GM11168 (cell line): ENCODE results near the gene XCR1.

ENCODE experiments used
- in situ Hi-C: fragments of 300-500 bp; cut with MboI; formaldehyde crosslinking; loops from one replicate; pipeline ENCODE4 v1.12.0; 2022; ENCODE audit warnings: low sequenced_read_pairs; ENCODE audit not compliant: unreplicated experiment

Gene XCR1

DNA sequence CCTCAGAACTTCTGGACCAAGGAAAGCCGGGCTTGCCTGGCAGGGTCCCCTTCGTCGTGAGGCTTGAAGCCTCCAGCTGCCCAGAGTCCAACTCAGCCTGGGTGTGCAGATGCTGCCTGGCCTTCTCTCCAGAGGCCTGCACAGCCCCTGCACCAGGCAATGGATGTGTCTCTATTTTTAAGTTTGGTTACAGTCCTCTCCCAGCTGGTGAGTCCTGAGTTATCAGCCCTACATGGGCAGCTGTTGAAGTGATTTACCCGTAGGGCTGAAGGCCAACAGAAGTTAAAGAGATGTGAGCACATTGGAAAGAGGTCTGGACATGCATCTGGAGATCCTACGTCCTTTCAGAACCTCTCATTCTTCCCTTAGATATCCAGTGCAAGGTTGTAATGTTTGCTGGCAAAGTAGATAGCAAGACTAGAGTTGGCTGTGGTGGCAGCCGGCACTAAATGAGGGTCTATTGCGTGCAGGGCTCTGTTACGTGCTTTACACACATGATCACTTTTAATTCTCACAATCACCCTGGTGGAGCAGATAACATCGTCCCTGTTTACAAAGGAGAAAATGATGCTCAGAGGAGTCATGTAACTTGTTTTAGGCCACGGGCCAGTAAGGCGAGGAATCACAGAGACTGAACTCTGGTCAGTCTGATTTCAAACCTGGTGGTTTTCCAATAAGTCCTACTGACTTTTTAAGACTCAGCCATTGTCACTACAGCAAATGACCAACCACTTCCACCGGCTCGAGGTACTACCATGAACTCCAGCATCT is 41.6 kb downstream of the XCR1 start:
- in situ Hi-C loops, result no loop called here

DNA sequence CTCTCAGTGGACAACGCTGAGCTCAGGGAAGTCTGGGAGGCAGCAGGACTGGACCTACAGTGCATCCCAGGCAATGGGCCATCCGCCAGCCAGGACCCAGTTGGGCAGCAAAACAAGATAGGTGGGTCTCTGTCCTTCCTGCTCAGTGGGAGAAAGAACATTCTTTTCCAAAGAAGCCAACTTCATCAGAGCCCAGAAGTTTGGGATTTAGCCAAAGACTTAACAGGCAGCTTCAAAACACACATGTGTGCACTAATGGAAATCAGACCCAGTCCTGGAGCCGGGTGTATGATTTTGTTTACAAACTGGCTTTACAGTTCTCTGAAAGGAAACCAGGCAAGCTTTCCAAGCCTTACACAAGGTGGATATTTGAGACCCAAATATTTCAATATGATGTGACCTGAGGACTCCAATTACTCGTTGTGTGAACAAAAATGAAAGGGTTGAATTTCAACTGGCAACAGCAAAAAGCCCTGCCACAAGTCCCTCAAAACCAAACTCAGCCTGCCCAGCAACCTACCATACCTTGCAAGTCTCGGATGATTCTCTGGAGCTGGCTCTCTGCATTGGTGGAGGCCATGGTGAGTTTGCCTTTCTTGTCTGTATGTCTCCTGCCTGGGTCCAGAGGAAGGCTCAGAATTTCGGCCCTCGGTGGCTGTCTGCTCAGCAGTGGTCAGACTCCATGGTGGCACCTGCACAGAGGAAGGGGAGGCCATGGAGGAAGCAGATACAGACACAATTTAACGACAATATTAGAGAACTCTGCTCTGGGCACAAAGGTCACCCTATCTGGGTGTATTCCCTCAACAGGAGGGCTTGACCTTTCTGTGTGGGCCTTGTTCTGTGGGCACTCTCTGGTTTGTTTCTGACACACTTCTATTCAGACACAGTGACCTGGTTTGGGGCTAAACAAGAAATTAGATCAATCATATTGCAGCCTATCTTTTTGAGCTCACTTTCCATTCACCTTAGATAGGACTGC is 42.7 kb downstream of the XCR1 start:
- in situ Hi-C loops, result no loop called here

- in situ Hi-C loops, result no loop called here
Measured at GRCh38 chr3:45983770-45984169, 43.5 kb downstream of the XCR1 start.

- in situ Hi-C loops, result no loop called here
Measured at GRCh38 chr3:45981346-45982074, 45.8 kb downstream of the XCR1 start.

- in situ Hi-C loops, result no loop called here
Measured at GRCh38 chr3:45980819-45981218, 46.5 kb downstream of the XCR1 start.

GRCh38 chr3:45980229-45980813 is 47.0 kb downstream of the XCR1 start:
- in situ Hi-C loops, result no loop called here

GRCh38 chr3:45979378-45979777 is 47.9 kb downstream of the XCR1 start:
- in situ Hi-C loops, result no loop called here

DNA sequence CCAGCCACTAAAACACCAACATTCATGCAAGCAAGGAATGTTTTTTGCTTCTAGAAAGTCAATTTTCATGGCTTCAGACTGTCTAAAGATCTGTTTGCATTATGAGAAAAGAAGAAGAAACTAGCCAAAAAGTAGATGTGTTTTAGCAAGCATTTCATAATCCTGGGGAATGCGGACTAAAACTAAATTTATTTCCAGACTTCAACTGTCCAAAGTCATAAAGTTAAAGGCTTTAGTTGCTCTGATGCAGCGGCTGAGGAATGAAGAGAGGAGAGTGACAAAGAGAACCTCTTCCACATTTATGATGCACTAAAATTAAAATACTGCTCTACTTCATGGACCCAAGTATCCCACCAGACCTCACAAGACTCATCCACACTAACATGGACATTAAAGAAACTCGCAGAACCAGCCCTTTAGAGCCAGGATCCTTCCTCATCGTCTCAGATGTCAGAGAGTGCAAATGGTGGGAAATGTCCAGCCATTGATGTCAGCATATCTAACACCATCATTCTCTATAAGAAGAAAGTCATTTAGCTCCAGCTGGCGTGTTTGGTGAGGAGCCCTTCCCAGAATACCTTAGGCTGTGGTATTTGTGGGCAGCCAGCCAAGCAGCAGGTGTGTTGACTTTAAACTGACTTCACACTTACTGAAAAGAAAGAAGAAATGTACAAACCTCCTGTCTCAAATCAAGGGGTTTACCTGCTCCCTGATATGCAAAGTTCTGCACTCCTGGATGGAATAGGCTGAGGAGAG is 49.1 kb downstream of the XCR1 start:
- in situ Hi-C loops, result no loop called here

DNA sequence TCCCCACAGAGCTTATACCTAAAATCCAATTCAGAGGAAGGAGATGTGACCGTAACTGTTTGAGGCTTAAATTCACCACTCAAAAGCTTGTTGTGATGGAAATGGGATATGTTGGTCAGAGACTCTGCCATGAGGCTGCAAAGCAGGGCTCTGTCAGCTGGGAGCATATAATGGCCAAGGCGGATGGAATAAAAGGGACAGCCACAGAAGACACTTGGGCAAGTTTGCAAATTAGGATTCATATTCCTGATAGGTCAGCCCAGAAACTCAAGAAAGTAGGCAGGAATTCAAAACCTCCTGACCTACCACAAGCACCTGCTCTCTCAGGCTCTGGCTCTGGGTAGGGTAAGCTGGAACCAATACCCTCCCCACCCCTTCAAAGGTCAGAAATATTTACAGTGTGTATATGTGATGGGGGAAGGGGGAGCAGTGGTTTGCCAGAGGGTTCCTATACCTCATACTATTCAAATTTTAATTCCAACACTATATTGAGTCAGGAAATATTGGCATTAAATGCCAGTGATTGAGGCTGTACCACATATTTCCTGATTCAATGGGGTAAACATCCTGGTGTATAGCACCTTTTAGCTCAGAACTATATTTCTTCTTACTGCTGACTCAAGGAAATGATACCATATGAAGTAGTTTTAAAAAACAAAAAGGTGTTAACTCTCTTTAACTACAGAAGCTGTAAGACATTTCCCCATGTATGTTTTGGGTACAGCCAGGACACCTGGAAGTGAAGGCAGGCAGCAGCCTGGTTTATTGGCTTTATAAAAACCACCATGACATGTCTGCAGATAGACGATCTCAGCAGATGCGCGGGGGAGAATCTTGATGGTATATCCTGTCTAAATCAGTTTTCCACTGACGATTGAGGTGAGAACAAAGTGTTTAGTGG is 50.8 kb downstream of the XCR1 start:
- in situ Hi-C loops, result no loop called here

GRCh38 chr3:45975686-45976085 is 51.6 kb downstream of the XCR1 start:
- in situ Hi-C loops, result no loop called here

DNA sequence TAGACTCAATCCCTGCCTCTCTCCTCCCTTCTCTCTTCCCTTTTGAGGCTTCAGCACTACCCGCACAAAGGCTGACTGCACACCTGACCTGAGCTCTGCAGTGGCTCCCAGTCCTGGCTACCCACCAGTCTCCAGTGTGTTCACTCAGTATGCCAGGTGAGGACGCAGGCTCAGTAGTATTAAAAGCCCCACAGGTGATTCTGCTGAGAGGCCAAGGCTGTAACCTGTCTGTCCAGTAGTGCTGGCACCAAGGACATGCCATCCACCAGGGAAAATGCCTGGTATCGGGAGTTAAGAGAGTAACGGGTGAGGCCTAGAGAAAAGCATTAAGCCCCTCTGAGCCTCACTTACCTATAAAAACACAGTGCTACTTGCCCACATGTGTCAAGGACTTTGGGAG is 52.6 kb downstream of the XCR1 start:
- in situ Hi-C loops, result no loop called here

- in situ Hi-C loops, result no loop called here
Measured at GRCh38 chr3:45972534-45973402, 54.5 kb downstream of the XCR1 start.

DNA sequence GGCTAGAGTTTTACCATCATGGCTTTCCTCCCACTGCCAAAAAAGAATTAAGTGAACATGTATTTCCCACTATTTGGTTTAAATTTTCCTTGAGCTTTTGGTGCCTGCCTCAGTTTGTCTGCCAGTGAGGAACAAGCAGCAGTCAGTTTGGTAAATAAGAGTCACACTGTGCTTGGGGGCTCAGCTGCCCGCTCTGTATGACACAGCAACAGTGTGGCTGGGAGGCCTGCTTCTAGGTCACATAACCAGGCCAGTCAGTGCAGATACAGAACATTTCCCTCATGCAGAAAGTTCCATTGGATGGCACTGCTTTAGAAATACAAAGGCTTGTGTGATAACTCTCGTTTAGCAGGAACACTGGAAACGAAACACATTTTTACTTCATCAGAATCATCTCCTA is 57.3 kb downstream of the XCR1 start:
- in situ Hi-C loops, result no loop called here

DNA sequence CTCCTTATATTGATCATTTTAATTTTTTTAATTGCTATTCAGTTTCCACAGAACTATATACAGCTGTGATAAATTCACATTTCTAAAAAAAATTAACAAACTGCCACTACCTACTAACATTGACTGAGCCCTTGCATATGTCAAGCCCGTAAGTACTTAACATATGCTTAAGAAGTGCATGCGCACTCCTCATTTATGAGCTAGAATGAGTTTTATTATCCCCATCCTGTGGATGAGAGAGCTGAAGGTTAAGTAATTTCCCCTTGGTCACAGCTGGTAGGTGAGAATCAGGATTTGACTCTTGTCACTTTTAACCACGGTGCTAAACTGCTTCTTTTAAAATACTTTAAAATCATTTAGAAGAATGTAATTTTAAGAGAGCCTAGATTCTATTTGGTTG is 58.2 kb downstream of the XCR1 start:
- in situ Hi-C loops, result no loop called here

DNA sequence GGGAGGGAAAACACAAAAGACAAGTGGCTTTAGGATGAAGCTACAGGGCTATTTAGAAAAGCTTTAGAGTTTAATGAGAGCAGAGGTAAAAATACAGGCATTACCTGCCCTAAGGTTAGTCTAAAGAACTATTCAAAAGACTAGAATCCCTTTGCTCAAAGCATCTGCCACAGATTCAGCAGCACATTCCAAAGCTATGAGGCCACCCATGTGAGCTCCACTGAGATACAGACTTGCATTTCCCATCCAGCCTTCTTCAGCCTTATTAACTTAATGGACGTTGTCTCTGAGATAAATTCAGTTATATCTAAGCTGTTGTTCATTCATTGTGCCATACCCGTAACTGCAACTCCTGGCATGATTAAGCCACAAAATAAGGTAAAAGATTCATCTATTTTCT is 58.6 kb downstream of the XCR1 start:
- in situ Hi-C loops, result no loop called here

DNA sequence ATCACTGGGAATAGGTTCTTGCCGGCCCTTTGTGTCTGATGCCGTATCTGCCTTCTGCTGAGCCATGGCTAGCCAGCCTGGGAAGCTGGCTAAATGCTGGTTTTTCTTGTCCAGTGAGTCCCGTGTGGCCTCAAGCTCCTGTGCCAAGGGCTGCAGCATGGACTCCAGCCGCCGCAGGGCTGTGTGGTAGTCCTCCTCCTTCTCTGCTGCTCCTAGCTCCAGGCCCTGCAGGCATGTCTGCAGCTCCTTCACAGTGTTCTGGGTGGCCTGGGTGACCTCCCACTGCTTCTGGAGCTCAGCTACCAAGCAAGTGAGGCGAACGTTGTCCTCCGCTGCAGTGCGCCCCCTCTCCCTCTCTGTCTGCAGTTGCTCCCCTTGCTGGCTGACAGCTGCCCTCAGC is 59.1 kb downstream of the XCR1 start:
- in situ Hi-C loops, result no loop called here

DNA sequence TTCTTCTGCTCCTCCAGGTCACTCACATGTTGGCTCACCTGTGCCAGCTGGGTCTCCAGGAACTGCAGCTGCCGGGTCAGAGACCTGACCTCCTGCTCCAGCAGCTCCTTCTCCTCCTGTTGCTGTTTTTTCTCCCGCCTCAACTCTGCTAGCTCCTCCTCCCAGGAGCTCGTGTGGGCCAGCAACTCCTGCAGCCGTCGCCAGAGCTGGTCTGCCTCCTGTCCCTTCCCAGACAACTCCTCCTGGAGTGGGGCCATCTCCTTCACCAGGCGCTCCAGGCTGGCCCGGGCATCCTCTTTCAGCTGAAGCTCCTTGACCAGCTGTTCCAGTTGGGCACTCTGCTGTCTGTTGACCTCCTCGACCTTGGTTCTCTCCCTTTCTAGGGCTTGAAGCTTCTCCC is 59.6 kb downstream of the XCR1 start:
- in situ Hi-C loops, result no loop called here
